GF-D8 (cell line): ENCODE results near the gene TADA2A.
"Not testable (repeated sequence)": the region's sequence is repeated elsewhere in the genome, so short reads cannot be mapped to it uniquely, and the experiment has no call there.

ENCODE experiments used
- DNase-seq: peaks from one replicate; lab custom pipeline; 2025; lab: John Stamatoyannopoulos, UW

Gene TADA2A

DNA sequence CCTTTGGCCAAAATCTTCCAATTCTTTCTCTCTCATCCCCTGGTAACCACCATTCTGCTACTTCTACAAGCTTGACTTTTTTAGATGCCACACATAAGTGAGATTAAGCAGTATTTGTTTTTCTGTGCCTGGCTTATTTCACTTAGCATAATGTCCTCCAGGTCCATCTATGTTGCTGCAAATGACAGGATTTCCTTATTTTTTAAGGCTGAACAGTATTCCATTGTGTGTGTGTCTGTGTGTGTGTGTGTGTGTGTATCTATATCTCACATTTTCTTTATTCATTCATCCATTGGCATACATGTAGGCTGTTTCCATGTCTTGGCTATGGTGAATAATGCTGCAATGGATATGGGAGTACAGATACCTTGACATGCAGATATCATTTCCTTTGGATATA, 6.2 kb upstream of the TADA2A start:
- DNase-seq = no peak

DNA sequence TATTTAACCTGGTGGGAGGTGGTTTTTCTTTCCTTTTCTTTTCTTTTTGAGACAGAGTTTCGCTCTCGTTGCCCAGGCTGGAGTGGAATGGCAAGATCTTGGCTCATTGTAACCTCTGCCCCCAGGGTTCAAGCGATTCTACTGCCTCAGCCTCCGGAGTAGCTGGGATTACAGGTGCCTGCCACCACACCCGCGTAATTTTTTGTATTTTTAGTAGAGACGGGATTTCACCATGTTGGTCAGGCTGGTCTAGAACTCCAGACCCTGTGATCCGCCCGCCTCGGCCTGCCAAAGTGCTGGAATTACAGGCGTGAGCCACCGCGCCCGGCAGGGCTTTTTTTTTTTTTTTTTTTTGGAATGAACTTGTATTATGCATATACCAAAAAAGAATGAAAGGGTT, 1.2 kb upstream of the TADA2A start:
- DNase-seq = not testable (repeated sequence)

DNA sequence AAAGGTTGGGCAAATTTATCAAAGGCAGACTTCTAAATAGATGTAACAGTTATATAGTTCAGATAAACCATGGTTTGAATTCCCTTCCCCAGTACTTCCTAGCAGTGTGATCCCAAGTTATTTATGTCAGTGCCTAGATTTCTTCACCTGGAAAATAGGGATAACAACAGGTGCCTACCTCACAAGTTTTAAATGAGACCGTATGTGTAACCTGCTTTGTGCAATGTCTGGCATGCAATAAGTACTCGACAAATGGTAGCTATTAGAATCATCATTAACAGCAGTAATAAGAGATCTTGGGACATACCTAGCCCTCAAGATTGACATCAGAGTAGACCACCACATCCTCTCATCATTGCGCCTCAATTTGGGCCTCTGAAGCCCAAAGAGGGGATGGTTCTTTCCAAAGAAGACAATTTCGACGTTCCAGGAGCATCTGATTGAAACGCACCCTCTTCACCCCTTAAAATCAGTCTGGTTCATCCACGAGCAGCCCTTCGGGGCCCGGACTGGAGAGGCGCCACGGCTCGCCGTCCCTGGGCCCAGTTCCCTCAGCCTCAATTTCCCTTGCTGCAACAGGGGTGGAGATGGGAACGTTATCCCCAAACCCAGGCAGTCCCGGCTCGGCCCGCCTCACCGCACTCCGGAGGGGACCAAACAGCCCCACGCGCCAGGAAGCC, 591 bp upstream of the TADA2A start:
- no peak for DNase-seq

DNA sequence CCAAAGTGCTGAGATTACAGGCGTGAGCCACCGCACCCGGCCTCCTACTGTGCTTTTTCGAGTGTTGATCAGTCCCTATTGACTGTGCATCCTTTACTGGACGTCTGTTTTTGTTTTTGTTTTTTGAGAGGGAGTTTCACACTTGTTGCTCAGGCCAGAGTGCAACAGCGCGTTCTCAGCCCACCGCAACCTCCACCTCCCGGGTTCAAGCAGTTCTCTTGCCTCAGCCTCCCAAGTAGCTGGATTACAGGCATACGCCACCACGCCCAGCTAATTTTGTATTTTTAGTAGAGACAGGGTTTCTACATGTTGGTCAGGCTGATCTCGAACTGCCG, 1.4 kb downstream of the TADA2A start:
- DNase-seq = not testable (repeated sequence)

DNA sequence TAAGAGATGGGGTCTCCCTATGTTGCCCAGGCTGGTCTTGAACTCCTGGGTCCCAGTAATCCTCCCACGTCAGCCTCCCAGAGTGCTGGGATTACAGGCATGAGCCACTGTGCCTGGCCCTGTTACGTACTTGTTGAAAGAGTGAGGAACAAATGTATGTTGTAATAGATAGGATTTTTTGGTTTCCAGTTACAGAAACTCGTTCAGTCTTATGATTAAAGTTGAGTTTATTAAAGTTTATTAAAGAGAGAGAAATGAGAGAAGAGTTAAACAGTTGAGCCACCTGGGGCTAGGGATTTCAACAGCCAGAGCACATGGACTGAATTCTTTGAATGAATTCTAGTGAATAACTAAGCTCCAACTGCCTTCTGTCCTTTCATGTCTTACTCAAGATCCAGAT, 3.7 kb downstream of the TADA2A start:
- DNase-seq = no peak

GRCh38 chr17:37413875-37414519, 7.3 kb downstream of the TADA2A start:
- no peak for DNase-seq

GRCh38 chr17:37417852-37418251, 11.2 kb downstream of the TADA2A start:
- DNase-seq = no peak

GRCh38 chr17:37422971-37423625, 16.4 kb downstream of the TADA2A start:
- DNase-seq = no peak

GRCh38 chr17:37425268-37425667, 18.6 kb downstream of the TADA2A start:
- no peak for DNase-seq

DNA sequence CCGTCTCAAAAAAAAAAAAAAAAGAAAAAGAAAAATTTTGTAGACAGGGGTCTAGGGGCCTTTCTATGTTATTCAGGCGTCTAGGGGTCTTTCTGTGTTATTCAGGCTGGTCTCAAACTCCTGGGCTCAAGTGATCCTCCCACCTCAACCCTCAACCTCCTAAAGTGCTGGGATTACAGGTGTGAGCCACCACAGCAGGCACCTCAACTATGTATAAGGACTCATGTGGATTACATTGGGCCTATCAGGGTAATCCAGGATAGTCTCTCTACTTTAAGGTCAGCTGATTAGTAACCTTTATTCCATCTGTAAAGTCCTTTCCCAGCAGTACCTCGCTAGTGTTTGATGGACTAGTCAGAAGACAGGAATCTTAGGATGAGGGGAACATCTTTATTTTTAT, 22.4 kb downstream of the TADA2A start:
- DNase-seq = no peak

GRCh38 chr17:37429453-37429852, 22.8 kb downstream of the TADA2A start:
- no peak for DNase-seq

DNA sequence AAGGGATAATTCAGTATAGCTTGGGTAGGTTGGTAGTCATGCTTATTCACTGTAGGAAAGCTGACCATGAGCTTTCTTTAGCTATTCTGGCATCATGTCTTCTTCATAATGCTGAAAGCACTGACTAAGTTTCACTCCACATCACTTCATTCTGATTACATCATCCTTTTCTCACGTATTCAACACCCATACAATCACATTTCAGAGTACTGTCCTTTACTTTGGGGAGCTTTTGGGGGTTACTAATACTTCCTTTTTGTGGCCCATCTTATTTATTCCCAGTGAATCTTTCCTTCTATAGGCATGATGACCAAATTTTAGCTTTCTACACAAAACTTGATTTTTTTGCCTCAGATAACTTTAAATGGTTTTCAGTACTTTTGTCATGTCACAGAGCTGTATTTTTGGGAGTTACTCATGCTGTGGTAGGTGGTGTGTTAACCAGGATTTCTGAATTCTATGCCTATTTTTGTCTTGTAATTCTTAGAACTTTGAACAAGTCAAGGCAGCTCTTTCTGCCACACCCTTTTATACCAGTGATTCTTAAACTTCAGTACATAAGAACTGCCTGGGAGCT, 23.5 kb downstream of the TADA2A start:
- DNase-seq = no peak

DNA sequence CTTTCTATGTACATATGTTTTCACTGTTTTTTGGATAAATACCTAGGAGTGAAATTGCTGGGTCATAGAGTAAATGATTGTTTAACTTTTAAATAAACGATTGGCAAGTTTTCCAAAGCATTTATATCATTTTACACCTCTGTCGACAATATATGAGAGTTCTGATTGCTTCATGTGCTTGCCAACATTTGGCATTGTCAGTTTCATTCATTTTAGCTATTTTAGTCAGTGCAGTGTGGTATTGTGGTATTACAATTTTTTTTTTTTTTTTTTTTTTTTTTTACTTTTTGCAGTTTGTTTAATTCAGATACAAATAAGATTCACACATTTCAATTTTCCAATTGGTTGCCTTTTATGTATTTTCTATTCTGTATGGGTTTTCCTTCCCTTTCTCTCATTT, 26.0 kb downstream of the TADA2A start:
- no peak for DNase-seq

DNA sequence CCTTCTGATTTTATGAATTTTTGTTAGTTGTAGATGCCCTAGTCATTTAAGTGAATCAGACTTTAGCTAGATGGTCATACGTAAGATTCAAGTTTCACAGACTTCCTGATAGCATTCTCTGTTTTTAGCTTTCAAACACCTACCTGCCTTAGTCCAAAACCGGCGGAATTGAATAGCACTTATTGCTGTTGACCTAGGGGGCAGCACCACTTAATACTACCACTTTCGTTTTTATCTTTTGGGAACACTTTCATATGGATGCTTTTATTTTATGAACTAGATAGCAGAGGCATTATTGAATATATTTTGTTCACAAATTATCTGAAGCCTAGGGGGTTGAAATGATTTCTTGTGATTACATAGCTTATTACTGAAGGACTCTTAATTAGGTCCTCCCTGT, 31.5 kb downstream of the TADA2A start:
- DNase-seq = no peak

DNA sequence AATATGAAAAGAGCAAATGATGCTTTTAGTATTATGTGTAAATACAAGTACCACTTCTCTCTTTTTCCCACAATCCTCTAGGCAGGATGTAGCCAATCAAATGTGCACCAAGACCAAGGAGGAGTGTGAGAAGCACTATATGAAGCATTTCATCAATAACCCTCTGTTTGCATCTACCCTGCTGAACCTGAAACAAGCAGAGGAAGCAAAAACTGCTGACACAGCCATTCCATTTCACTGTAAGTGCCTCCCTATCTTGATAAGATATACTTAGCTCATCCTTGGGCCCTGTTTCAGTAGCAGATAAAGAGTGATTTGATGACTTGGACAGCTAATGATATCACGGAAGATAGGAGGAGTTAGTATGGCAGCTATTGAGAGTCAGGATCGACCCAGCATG, 33.7 kb downstream of the TADA2A start:
- no peak for DNase-seq

- DNase-seq = not testable (repeated sequence)
Measured at GRCh38 chr17:37441369-37442014, 34.8 kb downstream of the TADA2A start.

DNA sequence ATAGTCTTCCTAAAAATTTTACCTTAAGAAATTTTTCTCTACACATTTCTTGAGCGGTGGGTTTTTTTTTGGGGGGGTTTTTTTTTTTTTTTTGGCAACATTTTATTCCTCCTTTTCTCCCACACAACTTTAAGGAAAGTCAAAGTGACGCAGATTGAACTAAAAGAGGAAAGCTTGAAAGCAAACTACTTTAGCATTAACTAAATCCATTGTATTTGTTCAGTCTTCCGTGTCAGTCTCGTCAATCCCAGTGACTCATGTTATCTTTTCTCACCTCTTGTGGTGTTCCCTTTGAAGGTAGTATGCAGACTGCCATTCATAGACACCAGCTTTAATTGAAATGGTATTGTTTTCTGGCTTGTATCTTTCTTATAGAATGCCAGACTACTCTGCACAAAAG, 39.3 kb downstream of the TADA2A start:
- no peak for DNase-seq

GRCh38 chr17:37447641-37448040, 41.0 kb downstream of the TADA2A start:
- no peak for DNase-seq

- no peak for DNase-seq
Measured at GRCh38 chr17:37450112-37450511, 43.4 kb downstream of the TADA2A start.

DNA sequence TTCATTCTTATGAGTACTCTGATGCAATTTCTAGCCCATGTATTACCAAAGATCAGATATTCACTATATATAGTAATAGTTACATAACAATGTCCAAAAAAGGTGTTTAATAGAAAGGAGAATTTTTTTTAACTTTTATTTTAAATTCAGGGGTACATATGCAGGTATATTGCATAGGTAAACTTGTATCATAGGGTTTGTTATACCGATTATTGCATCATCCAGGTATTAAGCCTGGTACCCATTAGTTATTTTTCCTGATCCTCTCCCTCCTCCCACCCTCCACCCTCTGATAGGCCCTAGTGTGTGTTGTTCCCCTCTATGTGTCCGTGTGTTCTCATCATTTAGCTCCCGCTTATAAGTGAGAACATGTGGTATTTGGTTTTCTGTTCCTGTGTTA, 51.1 kb downstream of the TADA2A start:
- DNase-seq = not testable (repeated sequence)

DNA sequence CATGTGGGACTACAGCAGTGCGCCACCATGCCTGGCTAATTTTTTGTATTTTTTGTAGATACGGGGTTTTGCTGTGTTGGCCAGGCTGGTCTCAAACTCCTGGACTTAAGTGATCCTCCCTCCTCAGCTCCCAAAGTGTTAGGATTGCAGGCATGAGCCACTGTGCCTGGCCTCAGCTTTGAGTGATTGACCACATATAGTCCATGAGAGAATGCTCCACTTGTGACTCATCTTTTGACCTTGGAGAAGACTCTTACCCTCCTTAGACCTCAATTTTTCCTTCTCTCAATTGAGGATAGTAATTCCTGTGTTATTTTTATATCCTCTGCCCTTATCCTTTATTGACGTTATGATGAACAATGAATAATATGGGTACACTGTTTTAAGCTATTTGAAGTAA, 52.1 kb downstream of the TADA2A start:
- no peak for DNase-seq

DNA sequence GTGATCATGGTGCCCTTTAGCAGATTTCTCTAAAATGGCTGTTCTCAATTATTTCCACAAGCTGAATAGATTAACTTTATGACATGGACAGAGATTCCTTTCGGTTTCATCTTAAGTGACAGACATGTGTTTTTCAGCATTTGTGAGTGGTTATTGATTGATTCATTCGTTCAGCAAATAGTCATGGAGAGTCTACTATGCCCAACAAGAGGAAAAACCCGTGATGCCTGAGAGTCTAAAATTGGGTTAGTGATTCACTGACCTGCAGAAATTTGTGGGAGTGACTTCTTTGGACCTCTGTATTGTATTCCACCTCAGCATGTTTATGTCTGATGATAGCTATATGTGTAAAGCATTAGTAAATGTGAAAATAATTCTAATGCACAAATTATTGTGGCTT, 55.0 kb downstream of the TADA2A start:
- DNase-seq = no peak

DNA sequence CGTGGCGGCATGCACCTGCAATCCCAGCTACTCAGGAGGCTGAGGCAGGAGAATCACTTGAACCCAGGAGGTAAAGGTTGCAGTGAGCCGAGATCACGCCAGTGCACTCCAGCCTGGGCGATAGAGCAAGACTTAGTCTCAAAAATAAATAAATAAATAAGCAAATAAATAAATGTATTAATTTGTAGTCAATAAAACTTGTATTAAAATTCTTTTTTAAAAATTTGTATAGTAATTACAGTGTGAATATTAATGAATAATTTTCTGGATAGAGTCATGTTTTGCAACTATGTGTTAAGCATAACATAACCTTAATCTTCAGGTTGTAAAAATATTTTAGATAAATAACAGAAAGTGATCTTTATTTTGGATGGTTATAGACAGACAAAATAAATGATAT, 55.8 kb downstream of the TADA2A start:
- DNase-seq = no peak
